Suppressor macrophage treated with lipopolysaccharide for 4 hours (primary cell): ENCODE measurements around the gene EVI5.

Experiments used
- DNase-seq: peaks from one replicate; pipeline ENCODE4 v3.0.0-alpha.2; 2020

Gene EVI5

DNA sequence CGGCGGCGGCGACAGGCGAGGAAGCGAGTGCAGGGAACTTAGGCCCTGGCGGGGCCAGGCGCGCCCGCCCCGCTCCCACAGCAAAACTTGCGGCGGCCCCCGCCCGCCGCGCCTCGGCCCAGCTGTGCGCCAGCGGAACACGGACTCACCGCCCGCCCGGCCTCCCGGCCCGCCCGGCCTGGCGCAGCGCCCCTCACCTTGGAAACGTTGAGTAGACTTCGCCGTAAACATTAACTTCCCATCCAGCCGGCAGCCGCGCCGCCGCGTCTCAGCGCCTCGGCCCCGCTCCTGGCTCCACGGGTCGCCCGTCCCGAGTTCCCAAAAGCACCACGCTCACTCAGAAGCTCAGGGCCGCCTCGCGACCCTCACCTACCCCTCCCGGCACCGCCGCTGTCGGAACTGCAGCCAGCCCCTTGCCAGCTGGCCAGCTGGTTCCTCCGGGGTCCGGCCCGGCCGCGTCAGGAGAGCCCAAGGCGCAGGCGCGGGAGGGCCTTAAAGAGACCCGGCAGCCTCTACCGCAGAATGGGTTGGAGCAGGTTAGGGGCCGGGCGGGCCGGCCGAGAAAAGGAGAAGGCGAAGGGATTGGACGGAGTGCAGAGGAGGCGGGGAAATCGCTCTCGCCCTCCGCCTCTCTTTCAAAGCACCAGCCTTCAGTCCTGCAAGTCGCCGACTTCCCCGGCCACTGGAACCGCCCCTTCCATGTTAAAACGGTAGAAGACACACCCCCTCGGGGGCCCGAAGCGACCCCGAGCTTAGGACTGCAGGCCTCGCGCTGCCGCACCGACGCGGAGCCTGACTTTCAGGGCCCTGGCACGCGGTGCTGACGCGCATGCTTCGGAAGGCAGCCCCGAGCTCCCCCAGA, at the start of gene EVI5:
Gene EVI5, minus strand, starts transcription at position 470 of the 862 bp plus-strand sequence. CDS start 48,562 bp downstream, outside the sequence.
- peak; percentile 98 for DNase-seq

DNA sequence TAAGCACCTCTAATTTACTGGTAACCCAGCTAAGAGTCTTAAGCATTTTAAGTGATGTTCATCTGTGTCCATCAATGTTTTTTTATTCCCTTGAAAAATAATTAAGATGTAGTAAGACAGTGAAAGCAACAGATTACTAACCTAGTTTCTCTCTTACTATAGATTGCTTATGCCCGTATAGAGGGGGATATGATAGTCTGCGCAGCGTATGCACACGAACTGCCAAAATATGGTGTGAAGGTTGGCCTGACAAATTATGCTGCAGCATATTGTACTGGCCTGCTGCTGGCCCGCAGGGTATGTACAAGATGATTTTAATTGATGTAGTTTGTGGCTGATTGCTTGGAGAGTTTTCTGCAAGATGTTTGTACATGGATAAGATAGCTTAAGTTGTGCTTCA, 49.7 kb upstream of the EVI5 start:
- no peak for DNase-seq

DNA sequence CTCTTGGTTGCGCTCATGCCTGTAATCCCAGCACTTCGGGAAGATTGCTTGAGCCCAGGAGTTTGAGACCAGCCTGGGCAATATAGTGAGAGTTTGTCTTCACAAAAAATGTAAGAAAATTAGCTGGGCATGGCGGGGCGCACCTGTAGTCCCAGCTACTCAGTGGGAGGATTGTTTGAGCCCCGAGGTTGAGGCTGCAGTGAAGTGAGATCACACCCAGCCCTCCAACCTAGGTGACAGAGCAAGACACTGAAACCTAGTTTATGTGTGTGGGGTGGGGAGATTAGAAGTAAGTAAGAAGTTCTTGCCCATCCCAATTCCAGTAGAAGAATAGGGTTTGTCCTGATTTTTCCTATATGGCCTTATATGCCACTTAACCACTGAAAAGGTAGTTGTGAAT, 48.9 kb upstream of the EVI5 start:
- DNase-seq, result no peak

DNA sequence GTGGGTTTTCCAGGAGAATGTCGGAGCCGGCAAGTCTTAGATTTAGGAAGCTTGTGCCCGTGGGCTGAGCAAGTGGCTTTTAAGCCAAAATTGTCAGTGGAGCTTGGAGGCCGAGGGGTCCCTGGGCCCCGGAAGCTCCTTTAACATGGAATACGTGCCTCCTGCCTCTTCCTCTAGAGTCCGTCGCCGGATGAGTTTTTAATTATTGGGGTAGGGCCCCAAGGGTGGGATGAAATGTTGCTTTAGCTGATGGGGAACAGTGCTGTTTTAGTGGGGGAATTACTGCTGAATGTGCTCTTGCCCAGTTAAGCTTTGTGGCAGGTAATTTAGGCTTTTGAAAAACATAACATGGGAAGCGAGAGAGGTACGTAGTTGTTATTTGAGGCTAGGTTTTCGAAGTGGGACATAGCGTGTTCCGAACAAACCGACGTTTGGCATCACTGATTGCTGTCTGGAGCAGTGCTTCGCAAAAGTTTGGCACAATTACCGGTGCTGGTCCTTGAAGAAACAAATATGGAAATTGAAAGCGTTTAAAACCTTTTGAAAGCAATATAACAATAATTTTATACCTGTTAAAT, 47.7 kb upstream of the EVI5 start:
- peak; percentile 24 for DNase-seq

DNA sequence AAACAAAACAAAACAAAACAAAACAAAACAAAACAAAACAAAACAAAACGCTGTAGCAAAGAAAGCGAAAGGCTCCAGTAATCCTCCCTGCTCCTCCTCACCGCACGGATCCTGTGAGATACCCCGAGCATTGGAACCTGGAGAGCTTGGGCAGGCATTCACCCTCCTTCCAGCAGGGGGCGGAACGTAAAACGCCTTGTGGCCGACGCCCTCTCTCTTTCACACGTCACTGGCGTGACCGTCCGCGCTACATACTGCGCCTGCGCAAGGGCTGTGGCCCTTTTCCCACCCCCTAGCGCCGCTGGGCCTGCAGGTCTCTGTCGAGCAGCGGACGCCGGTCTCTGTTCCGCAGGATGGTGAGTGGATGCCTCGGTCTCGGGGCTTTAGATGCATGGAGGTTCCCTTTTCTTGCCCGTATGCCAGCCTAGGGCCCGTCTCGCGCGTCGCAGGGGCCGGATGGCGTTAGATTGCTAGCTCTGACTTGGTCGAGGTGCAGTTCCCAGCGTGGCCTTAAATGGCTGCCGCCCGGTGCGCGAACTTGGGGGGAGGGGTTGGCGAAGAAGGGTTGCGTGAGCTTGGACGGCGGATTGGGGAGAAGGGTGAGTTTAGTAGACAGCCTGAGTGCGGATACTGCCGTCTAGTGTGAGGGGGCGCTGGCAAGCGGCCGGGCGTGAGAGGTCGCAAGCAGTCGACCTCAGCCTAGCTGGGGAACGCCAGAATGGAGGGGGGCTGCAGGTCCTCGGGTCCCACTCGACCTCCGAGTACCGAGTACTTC, 47.0 kb upstream of the EVI5 start, which contains the start of gene RPL5:
Gene RPL5, plus strand, starts transcription at position 279 of the 775 bp plus-strand sequence. Its CDS starts 75 bp downstream, at position 354.
- peak; percentile 99 for DNase-seq

DNA sequence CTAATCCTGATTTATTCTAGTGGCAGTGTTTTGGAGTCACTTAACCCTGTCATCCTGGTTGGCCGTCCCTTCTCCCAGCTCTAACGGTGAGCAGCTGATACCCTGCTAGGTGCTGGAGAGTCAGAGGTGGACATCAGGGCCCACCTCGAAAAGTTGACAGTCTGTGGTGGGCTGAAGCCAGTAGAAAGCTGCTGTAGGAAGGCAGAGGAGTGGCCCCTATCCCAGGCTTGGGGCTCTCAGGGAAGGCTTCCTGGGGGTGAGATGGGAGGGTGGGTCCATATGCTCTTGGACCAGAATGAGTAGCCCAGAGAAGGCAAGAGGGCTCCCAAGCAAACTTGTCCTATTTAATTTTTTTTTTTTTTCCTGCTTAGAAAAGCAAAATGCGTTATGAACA, 46.5 kb upstream of the EVI5 start:
- no peak for DNase-seq

DNA sequence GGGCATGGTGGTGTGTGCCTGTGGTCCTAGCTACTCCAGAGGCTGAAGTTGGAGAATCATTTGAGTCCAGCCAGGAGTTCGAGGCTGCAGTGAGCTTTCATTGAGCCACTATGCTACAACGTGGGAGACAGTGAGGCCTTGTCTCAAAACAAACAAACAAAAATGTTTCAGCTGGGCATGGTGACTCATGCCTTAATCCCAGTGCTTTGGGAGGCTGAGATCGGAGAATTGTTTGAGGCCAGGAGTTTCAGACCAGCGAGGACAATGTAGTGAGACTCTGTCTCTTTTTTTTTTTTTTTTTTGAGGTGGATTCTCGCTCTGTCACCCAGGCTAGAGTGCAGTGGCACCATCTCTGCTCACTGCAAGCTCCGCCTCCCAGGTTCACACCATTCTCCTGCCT, 41.9 kb upstream of the EVI5 start:
- no peak for DNase-seq

DNA sequence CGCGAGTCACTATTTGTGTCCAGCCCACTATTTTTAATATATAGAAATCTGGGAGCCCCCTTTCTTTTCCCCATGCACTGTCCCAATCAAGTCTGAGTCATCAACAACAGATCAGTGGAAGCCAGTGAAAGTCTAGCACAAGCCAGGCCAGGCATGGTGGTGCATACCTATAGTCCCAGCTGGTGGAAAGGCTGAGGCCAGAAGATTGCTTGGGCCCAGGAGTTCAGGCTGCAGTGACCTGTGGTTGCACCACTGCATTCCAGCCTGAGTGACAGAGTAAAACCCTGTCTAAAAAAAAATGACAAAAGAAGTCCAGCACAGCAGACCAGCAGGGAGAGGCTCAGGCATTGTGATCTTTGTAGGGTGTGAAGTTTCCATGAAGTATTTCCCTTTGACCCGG, 38.0 kb upstream of the EVI5 start:
- peak; percentile 25 for DNase-seq

DNA sequence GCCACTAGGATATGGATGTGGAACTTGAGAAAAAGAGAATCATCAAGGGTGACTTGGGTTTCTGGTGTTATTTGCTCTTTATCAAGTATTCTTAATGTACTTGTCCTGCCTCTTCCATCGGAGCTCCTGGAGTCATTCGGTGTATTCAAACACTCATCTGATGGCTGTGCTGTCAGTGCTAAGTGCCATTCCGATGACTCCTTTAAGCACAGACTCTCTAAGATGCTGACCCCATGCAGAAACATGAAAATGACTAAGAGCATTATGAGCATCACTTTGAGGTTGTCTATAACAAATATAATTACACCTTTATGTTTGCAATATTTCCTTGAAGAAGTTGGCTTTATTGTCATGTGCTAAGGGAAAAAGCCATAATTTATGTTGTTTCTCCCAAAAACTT, 35.6 kb upstream of the EVI5 start:
- no peak for DNase-seq

DNA sequence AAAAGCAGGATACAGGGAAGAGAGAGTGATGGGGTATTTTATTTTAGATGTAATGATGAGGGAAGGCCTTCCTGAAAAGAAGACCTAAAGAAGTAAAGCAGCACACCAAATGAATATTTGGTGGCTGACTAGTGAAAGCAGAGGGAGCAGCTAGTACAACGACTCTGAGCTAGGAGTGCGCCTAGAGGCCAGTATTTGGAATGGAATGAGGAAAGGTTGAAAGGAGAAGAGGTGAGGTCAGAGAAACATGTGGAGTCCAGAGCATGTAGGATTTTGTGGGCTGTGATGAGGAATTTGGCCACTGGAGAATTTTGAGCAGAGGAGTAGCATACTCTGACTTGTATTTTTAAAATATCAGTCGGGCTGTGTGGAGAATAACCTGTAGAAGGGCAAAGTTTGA, 35.1 kb upstream of the EVI5 start:
- no peak for DNase-seq

DNA sequence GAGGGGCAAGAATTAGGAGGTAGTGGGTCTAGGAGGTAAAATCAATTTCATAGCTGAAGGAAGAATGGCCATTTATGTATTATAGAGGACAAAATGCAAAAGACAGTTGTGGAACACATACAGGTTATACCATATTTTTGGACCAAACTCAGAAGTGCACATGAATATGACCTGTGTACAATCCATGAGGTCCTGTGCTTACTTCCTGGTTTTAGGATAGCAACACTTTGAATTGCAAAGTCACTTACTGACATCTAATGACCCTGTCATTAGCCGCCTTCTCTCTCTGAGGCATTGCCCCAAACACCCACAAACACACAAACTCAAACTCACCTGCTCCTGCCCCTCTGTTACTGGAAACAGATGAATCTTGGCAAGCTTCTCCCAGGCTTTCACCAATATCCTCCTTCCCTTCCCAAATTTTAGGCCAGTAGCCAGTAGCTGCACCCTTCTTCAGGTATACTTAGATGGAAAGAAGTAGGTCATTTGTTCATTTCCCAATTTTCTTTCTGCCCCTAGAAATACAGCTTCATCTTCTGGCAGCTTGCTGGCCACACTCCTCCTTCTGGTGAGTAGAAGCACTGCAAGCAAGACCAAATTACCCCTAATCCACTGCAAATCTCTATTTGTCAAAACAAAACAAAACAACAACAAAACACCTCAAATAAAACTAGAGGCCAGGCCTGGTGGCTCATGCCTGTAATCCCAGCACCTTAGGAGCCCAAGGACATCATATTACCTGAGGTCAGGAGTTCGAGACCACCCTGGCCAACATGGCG, 33.3 kb upstream of the EVI5 start:
- peak; percentile 58 for DNase-seq

DNA sequence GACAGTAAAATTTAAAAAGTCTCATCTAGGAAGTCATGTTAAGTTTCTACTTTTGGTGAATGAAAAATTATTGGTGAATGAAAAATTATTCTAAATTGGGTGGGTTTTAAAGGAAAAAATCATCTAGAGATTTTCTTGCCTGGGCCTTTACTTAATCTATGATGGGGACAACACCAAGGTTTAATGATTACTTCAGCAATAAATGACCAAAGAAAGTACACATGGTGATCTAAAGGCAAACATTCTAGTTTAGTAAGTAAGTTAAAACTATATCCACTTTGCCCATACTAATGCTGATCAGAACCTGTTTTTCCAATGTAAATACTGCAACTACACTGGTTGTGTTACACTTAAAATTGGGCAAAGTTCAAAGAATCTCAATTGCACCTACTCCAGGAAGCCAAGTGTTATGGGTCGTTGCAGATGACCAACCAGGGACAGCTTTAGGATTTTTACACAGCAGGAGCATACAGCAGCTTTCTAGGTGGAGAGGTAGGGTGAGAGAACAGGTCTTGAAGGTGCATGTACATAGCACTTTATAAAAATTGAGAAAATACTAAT, 32.3 kb upstream of the EVI5 start:
- no peak for DNase-seq

DNA sequence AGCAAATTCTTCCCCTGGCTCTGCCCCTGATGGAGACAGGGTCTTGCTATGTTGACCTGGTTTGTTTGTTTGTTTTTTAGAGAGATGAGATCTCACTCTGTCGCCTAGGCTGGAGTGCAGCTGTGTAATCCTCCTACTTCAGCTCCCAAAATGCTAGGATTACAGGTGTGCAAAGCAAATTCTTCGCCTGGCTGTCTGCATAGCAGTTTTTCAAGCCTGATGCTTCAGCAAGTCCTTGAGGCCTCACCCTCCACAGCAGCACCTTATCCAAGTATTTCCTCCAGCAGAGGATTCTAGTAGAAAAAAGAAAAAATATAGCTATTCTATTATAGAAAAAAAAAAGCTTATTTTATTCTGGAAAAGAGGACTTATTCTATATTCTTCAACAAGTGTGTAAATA, 31.8 kb upstream of the EVI5 start:
- DNase-seq, result no peak

DNA sequence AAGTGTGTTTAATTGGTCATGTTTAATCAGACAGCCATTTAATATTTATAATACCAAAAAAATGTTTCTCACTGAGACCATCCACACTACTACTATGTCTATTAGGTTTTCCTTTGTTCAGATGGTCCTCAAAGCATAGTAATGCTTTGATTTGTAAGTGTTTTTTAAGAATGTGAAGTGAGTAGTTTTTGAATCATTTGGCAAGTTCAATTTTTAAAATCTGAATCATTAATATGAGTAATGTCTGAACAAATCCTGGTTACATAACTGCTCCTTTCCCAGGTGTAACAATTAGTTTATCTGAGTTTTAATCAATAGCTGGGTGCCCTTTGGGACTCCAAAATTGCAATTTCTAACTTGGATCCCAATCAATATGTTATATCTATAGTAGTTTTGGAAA, 23.5 kb upstream of the EVI5 start:
- DNase-seq, result no peak

DNA sequence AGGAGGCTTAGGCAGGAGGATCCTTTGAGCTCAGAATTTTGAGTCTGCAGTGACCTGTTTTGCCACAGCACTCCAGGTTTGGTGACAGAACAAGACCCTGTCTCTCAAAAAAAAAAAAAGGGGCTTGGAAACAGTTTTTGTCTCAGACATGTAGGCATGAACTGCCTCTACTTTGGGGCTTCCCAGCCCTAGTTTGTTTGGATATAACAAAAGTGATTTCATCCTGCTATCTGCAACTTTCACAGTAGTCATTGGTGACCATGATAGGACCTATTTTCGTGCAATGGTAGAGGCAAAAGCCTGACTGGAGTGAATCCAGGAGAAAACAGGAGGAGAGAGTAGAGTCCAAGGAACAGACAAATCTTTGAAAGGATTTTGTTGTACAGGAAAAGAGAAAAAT, 20.3 kb upstream of the EVI5 start:
- no peak for DNase-seq

DNA sequence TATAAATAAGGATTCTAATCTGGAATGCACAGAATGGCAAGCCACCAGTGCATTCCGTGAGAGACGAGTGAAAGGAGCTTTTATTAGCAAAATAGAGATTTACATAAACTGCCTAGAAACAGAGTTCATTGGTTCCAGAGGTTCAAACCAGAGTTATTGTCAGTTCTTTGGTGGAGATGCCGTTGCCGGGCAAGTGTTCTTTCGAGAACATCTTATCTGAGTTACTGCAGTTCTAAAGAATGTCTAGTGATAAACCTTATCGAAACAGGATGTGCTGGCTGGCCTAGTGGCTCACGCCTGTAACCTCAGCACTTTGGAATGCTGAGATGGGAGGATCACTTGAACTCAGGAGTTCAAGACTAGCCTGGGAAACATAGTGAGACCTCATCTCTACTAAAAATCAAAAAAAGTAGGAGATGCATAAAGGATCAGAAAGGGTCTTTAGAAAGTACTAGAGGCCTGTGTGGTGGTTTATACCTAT, 19.9 kb upstream of the EVI5 start:
- DNase-seq, result peak; percentile 30

DNA sequence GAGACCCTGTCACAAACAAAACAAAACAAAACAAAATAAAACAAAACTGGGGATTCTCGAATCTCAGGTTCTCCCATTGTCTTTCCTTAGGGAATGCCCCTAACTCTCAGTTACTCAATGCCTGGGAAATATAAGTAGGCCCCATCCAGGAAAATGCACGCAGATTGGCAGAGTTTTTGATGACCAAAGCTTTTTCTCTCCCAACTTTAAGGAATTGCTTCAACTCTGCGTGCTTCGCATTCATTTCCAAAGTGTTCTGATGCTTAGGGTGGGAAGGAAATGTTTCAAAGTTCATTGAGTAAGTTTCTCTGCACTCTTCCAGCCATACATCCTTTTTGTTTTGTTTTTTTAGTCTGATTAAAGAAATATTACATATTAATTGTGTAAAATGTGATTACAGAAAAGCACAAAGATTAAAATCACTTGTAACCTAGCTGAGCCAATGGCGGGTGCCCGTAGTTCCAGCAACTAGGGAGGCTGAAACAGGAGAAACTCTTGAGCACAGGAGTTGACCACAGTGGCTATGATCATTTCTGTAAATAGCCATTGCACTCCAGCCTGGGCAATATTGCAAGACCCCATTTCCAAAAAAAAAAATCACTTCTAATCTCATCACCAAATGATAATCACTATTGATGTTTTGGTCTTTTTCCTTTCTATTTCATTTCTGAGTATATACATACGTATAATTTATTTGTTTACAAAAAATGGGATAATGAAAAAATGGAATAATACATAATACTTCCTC, 18.4 kb upstream of the EVI5 start:
- no peak for DNase-seq

DNA sequence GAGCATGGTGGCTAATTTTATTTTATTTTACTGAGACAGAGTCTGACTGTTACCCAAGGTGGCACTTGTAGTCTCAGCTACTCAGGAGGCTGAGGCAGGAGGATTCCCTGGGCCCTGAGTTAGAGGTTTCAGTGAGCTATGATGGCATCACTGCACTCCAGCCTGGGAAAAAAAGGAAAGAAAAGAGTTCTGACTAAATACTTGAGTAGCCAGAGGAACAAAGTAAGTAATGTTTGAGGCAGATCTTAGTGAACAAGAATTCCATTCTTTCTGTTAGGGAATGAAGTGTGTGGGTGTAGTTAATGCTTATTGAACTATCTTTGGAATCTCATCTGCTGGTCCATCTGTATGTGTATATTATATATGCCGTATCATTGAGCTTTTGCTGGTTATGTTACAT, 13.1 kb upstream of the EVI5 start:
- no peak for DNase-seq

DNA sequence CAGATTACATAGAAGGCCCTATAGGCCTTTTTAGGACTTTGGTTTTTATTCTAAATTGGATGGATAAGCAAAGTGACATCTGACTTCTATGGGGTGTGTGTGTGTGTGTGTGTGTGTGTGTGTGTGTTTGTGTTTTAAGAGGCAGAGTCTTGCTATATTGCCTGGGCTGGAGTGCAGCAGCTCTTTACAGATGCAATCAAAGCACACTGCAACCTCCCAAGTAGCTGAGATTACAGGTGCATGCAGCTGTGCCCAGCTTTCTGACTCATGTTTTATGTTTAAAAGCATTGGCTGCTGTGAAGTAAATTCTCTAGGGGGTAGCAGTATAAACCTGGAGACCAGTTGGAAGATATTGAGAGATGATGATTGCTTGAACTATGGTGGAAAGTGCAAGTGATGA, 12.4 kb upstream of the EVI5 start:
- DNase-seq, result no peak

DNA sequence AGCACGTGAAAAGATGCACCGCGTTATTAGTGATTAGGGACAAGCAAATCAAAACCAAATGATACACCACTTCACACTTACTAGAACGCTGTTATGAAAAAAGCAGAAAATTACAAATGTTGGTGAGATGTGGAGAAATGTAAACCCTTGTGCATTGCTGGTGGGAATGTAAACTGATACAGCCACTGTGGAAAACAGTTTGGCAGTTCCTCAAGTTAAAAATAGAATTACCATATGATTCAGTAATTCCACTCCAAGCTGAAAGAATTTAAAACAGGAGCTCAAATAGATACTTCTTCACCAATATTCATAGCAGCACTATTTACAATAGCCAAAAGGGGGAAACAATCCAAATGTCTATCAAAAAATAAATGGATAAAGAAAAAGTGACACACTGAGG, 10.3 kb upstream of the EVI5 start:
- peak; percentile 8 for DNase-seq

DNA sequence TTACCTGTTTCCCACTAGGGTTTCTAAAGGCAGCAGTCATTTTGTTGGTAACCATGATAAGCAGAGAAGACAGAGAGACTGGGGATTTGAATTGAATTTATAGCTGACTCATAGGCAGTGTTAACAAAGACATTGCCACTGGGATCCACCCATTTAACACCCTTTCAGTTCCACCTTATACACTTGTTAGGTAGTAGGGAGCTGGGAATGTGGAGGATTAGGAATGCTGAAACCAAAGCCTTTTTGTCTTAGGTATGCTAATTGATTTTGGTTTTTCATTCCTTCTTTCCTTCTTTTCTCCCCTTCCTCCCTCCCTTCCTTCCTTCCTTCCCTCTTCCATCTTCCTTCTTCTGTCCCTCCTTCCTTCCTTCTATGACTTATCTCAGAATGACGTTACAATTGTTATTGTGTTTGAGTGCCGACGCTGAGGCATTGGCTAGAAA, 7.5 kb upstream of the EVI5 start:
- DNase-seq, result no peak
